Endothelial cell of umbilical vein (primary cell): Measurements from ENCODE around the gene KSR1.

Experiments used
- CTCF ChIP-seq, 2 donors: IDR thresholded peaks; 1 replicate in 1 of 2; 2 replicates in 1 of 2; pipeline ENCODE4 v1.5.1; 2011; ENCODE audit warnings: low read length in 2 of 2, mild to moderate bottlenecking in 2 of 2, moderate library complexity in 2 of 2, control low read depth in 1 of 2, inconsistent platforms in 1 of 2, low read depth in 1 of 2; ENCODE audit not compliant: insufficient read depth in 1 of 2; ENCODE audit errors: extremely low read depth in 1 of 2
- GATA2 ChIP-seq: IDR thresholded peaks from 2 replicates; pipeline ENCODE4 v1.7.0; 2011; ENCODE audit warnings: low read depth, mild to moderate bottlenecking, moderate library complexity, mixed read lengths, low read length; ENCODE audit not compliant: insufficient read length, insufficient read depth
- JUN ChIP-seq: IDR thresholded peaks from 2 replicates; pipeline ENCODE4 v1.6.1; 2011; ENCODE audit warnings: borderline replicate concordance, low read depth; ENCODE audit not compliant: insufficient read length, insufficient read depth
- MYC ChIP-seq: IDR thresholded peaks from one replicate; pipeline ENCODE4 v1.6.1; 2011; ENCODE audit warnings: mild to moderate bottlenecking, low read depth, low read length
- POLR2A ChIP-seq: IDR thresholded peaks from 2 replicates; pipeline ENCODE4 v1.6.1; 2012; ENCODE audit warnings: low read depth, mild to moderate bottlenecking, control low read depth, low read length
- POLR2AphosphoS5 ChIP-seq: IDR thresholded peaks from 2 replicates; pipeline ENCODE4 v1.6.1; 2012; ENCODE audit warnings: low read depth, mild to moderate bottlenecking, control low read depth, low read length, moderate library complexity; ENCODE audit not compliant: insufficient read depth
- TF ChIP-seq, protein P1 (sequence below): IDR thresholded peaks from 2 replicates; pipeline ENCODE4 v1.6.1; 2011; ENCODE audit not compliant: insufficient read depth, insufficient read length

DNA sequence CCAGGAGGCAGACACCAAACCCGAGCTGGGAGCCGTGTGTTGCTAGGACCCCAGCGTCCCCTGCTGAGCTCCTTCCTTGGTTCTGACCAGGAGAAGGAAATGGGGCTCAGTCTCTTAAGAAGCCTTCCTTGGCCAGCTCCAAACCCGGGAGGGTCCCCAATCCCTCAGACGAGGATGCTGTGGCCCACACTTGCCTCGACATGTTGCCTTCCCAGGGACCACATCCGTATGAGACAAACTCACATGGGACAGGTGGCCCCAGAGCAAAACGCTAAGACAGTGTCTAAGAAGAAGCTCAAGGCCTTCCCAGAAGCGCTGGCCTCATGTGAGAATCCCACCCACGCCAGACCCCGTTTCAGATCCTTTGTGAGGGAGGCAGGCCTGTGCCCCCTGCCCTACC is 194.6 kb downstream of the KSR1 start:
- TF ChIP-seq, protein P1, sequence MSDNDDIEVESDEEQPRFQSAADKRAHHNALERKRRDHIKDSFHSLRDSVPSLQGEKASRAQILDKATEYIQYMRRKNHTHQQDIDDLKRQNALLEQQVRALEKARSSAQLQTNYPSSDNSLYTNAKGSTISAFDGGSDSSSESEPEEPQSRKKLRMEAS, result no peak
- TF ChIP-seq JUN (no peak), CTCF (IDR thresholded peaks at IDR 0.05; ENCODE audit: extremely low read depth in 1 of 2, insufficient read depth in 1 of 2, low read depth in 1 of 2, low read length in 2 of 2) (no peak), POLR2A (no peak), MYC (no peak), POLR2AphosphoS5 (no peak), GATA2 (no peak)
